Hepatocyte (in vitro differentiated cells): ENCODE data around the gene PPP1R2B. TPM values are rescaled to one million over a fixed set of nuclear protein-coding genes. Genes with fewer than 3 reads are reported as not detected.
"Not testable (repeated sequence)": the region's sequence is repeated elsewhere in the genome, so short reads cannot be mapped to it uniquely, and the experiment has no call there.

Experiments used
- DNase-seq: peaks from one replicate; pipeline ENCODE4 v3.0.0-alpha.2; 2016; ENCODE audit warnings: low spot score
- H2AFZ ChIP-seq: fragments of 200-600 bp; sonication (generic); 2 replicates; pipeline ENCODE4 v1.6.0; 2016; ENCODE audit warnings: antibody characterized with exemption, mild to moderate bottlenecking
- H3K27ac ChIP-seq: fragments of 200-600 bp; sonication (generic); 2 replicates; pipeline ENCODE4 v1.5.1; 2016; ENCODE audit warnings: mild to moderate bottlenecking
- H3K27me3 ChIP-seq: fragments of 200-600 bp; sonication (generic); 2 replicates; pipeline ENCODE4 v1.6.1; 2016
- H3K36me3 ChIP-seq: fragments of 200-600 bp; sonication (generic); replicated peaks from 2 replicates; pipeline ENCODE4 v1.5.1; 2016; ENCODE audit warnings: low read depth; ENCODE audit not compliant: insufficient read depth
- H3K4me1 ChIP-seq: fragments of 200-600 bp; sonication (generic); 2 replicates; pipeline ENCODE4 v1.5.1; 2016; ENCODE audit warnings: mild to moderate bottlenecking, moderate library complexity; ENCODE audit not compliant: insufficient read depth
- H3K4me2 ChIP-seq: fragments of 200-600 bp; sonication (generic); 2 replicates; pipeline ENCODE4 v1.6.0; 2016
- H3K4me3 ChIP-seq: fragments of 200-600 bp; sonication (generic); 2 replicates; pipeline ENCODE4 v1.5.1; 2016; ENCODE audit warnings: mild to moderate bottlenecking
- H3K79me2 ChIP-seq: fragments of 200-600 bp; sonication (generic); 2 replicates; pipeline ENCODE4 v1.6.0; 2017; ENCODE audit warnings: mild to moderate bottlenecking
- H3K9me2 ChIP-seq: fragments of 200-600 bp; sonication (generic); replicated peaks from 2 replicates; pipeline ENCODE4 v1.6.0; 2017; ENCODE audit warnings: mild to moderate bottlenecking; ENCODE audit not compliant: insufficient read depth
- H3K9me3 ChIP-seq: fragments of 200-600 bp; sonication (generic); 2 replicates; pipeline ENCODE4 v1.5.1; 2016; ENCODE audit warnings: low read depth, mild to moderate bottlenecking
- H4K20me1 ChIP-seq: fragments of 200-600 bp; sonication (generic); 2 replicates; pipeline ENCODE4 v1.6.0; 2016; ENCODE audit warnings: mild to moderate bottlenecking; ENCODE audit not compliant: insufficient read depth, poor library complexity, severe bottlenecking
- EZH2 ChIP-seq: fragments of 200-600 bp; sonication (generic); IDR thresholded peaks from 2 replicates; pipeline ENCODE4 v1.6.1; 2016; ENCODE audit warnings: antibody characterized with exemption, mild to moderate bottlenecking, borderline replicate concordance
- EZH2phosphoT487 ChIP-seq: fragments of 200-600 bp; sonication (generic); IDR thresholded peaks from one replicate; pipeline ENCODE4 v1.6.1; 2018; ENCODE audit warnings: antibody characterized with exemption, mild to moderate bottlenecking, low read depth, moderate library complexity; ENCODE audit not compliant: unreplicated experiment, severe bottlenecking
- WGBS: methylation state at CpG from one replicate; pipeline ENCODE4 v1.1.6; 2016; ENCODE audit warnings: low lambda C conversion rate; ENCODE audit errors: missing lambda C conversion rate; 5-methylcytosine and 5-hydroxymethylcytosine counted together
- polyA plus RNA-seq: library from polyadenylated mRNA; unstranded; fragments of >200 nt; fragmentation: Nextera tagmentation; extraction: Ambion mirVana; gene quantifications from 2 replicates; pipeline ENCODE4 v1.2.1, GENCODE V29; 2016
- total RNA-seq: library from RNA; depleted of rRNA; stranded (reverse); fragments of >200 nt; gene quantifications from 2 replicates; pipeline ENCODE4 v1.2.3, GENCODE V29; 2014
- TF ChIP-seq, protein P1 (sequence below): fragments of 200-600 bp; sonication (generic); IDR thresholded peaks from 2 replicates; pipeline ENCODE4 v1.5.1; 2016; ENCODE audit warnings: antibody characterized with exemption, mild to moderate bottlenecking; ENCODE audit not compliant: poor library complexity

PPP1R2B gene
- total and polyA plus RNA-seq, 2 experiments from 2014 or later, result not detected

GRCh38 chr5:156838961-156839360 lies 11.1 kb upstream of the PPP1R2B start:
- Histone ChIP-seq H3K4me2 (no peak overlapping the region), H3K4me1 (no peaks in the 10 kb centered on the region), H3K9me2 (no peaks in the 10 kb centered on the region), H3K27ac (no peak overlapping the region), H2AFZ (no peak overlapping the region), H3K4me3 (no peak overlapping the region), H3K9me3 (no peaks in the 10 kb centered on the region), H3K27me3 (no peaks in the 10 kb centered on the region), H4K20me1 (no peaks in the 10 kb centered on the region), H3K79me2 (no peaks in the 10 kb centered on the region), H3K36me3 (no peaks in the 10 kb centered on the region)
- TF ChIP-seq, protein P1, sequence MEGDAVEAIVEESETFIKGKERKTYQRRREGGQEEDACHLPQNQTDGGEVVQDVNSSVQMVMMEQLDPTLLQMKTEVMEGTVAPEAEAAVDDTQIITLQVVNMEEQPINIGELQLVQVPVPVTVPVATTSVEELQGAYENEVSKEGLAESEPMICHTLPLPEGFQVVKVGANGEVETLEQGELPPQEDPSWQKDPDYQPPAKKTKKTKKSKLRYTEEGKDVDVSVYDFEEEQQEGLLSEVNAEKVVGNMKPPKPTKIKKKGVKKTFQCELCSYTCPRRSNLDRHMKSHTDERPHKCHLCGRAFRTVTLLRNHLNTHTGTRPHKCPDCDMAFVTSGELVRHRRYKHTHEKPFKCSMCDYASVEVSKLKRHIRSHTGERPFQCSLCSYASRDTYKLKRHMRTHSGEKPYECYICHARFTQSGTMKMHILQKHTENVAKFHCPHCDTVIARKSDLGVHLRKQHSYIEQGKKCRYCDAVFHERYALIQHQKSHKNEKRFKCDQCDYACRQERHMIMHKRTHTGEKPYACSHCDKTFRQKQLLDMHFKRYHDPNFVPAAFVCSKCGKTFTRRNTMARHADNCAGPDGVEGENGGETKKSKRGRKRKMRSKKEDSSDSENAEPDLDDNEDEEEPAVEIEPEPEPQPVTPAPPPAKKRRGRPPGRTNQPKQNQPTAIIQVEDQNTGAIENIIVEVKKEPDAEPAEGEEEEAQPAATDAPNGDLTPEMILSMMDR, result no peak
- TF ChIP-seq EZH2phosphoT487 (no peak), EZH2 (no peak)
- 87% methylated on average over 5 of the region's 5 CpGs for WGBS
- DNase-seq, result no peak

GRCh38 chr5:156841737-156842136 lies 8.4 kb upstream of the PPP1R2B start:
- no peaks in the 10 kb centered on the region for H3K36me3 ChIP-seq
- no peaks in the 10 kb centered on the region for H3K79me2 ChIP-seq
- H3K9me2 ChIP-seq, result no peaks in the 10 kb centered on the region
- no peak overlapping the region for H3K4me3 ChIP-seq
- DNase-seq, result no peak
- H3K27me3 ChIP-seq, result no peaks in the 10 kb centered on the region
- TF ChIP-seq, protein P1, result no peak
- TF ChIP-seq EZH2phosphoT487, result no peak
- no peak for TF ChIP-seq EZH2
- no peaks in the 10 kb centered on the region for H3K9me3 ChIP-seq
- no peaks in the 10 kb centered on the region for H4K20me1 ChIP-seq
- no peak overlapping the region for H2AFZ ChIP-seq
- no peaks in the 10 kb centered on the region for H3K4me1 ChIP-seq
- no peak overlapping the region for H3K27ac ChIP-seq
- H3K4me2 ChIP-seq, result no peak overlapping the region

GRCh38 chr5:156846914-156847313 lies 3.2 kb upstream of the PPP1R2B start:
- no peak for DNase-seq
- Histone ChIP-seq H3K4me1 (no peaks in the 10 kb centered on the region), H3K36me3 (no peaks in the 10 kb centered on the region), H3K4me3 (no peak overlapping the region), H3K9me2 (no peaks in the 10 kb centered on the region), H3K4me2 (no peak overlapping the region), H3K27ac (no peak overlapping the region), H3K9me3 (no peaks in the 10 kb centered on the region), H2AFZ (no peak overlapping the region), H3K27me3 (no peaks in the 10 kb centered on the region), H3K79me2 (no peaks in the 10 kb centered on the region), H4K20me1 (no peaks in the 10 kb centered on the region)
- TF ChIP-seq EZH2 (no peak), EZH2phosphoT487 (no peak)
- TF ChIP-seq, protein P1, result no peak
- WGBS, result 78% methylated on average over 2 of the region's 2 CpGs

GRCh38 chr5:156848447-156848846 lies 1.6 kb upstream of the PPP1R2B start:
- H3K36me3 ChIP-seq, H4K20me1 ChIP-seq, H3K4me3 ChIP-seq, H3K4me2 ChIP-seq, H3K9me2 ChIP-seq, H2AFZ ChIP-seq, H3K9me3 ChIP-seq, H3K27ac ChIP-seq, H3K4me1 ChIP-seq, DNase-seq, H3K27me3 ChIP-seq, H3K79me2 ChIP-seq: not testable (repeated sequence)
- WGBS, result 88% methylated on average over 1 of the region's 1 CpG
